ENCODE measurements around the gene ZCCHC12.

DNA sequence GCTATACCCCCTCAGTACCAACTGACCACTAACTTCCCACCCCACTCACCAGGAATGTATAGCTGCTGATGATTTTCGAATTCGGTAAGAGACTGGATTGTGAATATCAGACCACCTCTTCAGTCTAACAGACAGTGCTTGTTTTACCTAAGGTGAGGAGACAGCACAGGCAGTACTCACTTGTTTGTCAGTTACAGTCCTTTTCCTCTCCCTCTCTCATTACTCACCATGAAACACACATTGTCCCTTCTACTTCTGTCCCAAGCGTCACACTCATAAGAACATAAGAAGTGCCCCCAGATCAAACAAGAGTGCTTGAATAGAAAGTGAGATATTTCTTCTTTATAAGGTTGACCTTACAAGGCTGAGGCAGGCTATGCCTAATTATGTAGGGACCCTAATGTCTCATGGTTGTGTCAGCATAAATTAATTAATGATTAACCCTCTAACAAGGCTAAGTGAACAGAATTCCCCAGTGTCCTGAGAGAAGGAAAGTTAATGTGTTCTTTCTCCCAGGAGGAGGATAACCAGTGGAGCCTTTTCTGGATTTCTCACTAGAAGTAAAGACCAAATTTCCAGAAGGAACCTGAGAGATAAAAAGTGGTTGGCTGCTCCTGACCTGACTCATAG, 32.2 kb downstream of the ZCCHC12 start:
- no peak for TF ChIP-seq CTCF (IDR thresholded peaks at IDR 0.05; ENCODE audit: borderline replicate concordance, extremely low read depth, low read length, poor library complexity, severe bottlenecking)
- TF ChIP-seq EZH2 (IDR thresholded peaks at IDR 0.05; ENCODE audit: borderline replicate concordance, low read depth, low read length, severe bottlenecking): no peak
